Left lung (tissue), 10 donors: ENCODE results near the gene IFTAP. TPM values are rescaled to one million over a fixed set of nuclear protein-coding genes. Genes with fewer than 3 reads are reported as not detected.

Experiments used
- ATAC-seq: fragments of 200-7000 bp; cut with Tn5 transposase; one replicate; pipeline ENCODE4 v1.9.1; 2020; ENCODE audit warnings: moderate library complexity
- DNase-seq, 4 donors: peaks; one replicate each; pipeline ENCODE4 v3.0.0-alpha.2; 2013 to 2020
- H3K27ac ChIP-seq, 2 donors: fragments of 200-600 bp; sonication (generic) in 1 of 2; one replicate each; pipeline versions ENCODE4 v1.5.0 to v1.8.0; 2020 to 2021
- H3K27me3 ChIP-seq, 2 donors: fragments of 200-600 bp; sonication (generic) in 1 of 2; one replicate each; pipeline versions ENCODE4 v1.5.0 to v1.8.0; 2020 to 2021
- H3K36me3 ChIP-seq, 2 donors: fragments of 200-600 bp; sonication (generic) in 1 of 2; one replicate each; pipeline versions ENCODE4 v1.5.0 to v1.8.0; 2020 to 2021
- H3K4me1 ChIP-seq, 2 donors: fragments of 200-600 bp; one replicate each; pipeline ENCODE4 v1.8.0; 2021
- H3K4me3 ChIP-seq, 2 donors: fragments of 200-600 bp; sonication (generic) in 1 of 2; one replicate each; pipeline versions ENCODE4 v1.5.0 to v1.8.0; 2020 to 2021; ENCODE audit warnings: mild to moderate bottlenecking in 1 of 2
- H3K9me3 ChIP-seq, 2 donors: fragments of 200-600 bp; sonication (generic) in 1 of 2; one replicate each; pipeline versions ENCODE4 v1.5.0 to v1.8.0; 2020 to 2021
- CTCF ChIP-seq, 2 donors: fragments of 200-600 bp; sonication (generic) in 1 of 2; IDR thresholded peaks; one replicate each; pipeline versions ENCODE4 v1.5.0 to v1.8.0; 2021; ENCODE audit warnings: antibody characterized with exemption in 2 of 2
- intact Hi-C, 2 donors: fragments of 100-400 bp; cut with DNase I; formaldehyde crosslinking; loops; one replicate each; pipeline versions ENCODE4 v1.11.2 to v1.14.2; 2022
- polyA plus RNA-seq, 6 donors: library from polyadenylated mRNA; unstranded; fragments of 120-200 nt; gene quantifications; one replicate each; pipeline ENCODE4 v1.2.1, GENCODE V29; 2013; ENCODE audit not compliant: insufficient read length in 6 of 6
- total RNA-seq, 2 donors: library from RNA; stranded (reverse); fragmentation: NEBNext Ultra II Directional; extraction: Animal tissue kit (Norgen Biotek cat#: 25700); gene quantifications; one replicate each; pipeline ENCODE4 v1.2.1, GENCODE V29; 2021
- donor health status: DM: no; HTN: yes; CAD: no.
- donor health status: DM: no; HTN: no; CAD: no.

The IFTAP gene
- total and polyA plus RNA-seq, 8 donors = 11.8 to 53.9 (median 48.4) TPM

GRCh38 chr11:36601155-36601554 lies 6.9 kb downstream of the IFTAP start:
- no peak overlapping the region for H3K4me3 ChIP-seq
- ATAC-seq = no peak
- intact Hi-C loops = no loop called here
- TF ChIP-seq CTCF (IDR thresholded peaks at IDR 0.05) = no peak
- no peaks in the 10 kb centered on the region for H3K9me3 ChIP-seq
- peaks cover 0 to 5% of the 10 kb centered on the region in 2 donors for H3K4me1 ChIP-seq
- no peak for DNase-seq
- no peaks in the 10 kb centered on the region for H3K27me3 ChIP-seq
- no peak overlapping the region for H3K27ac ChIP-seq
- H3K36me3 ChIP-seq = no peaks in the 10 kb centered on the region

- no peaks in the 10 kb centered on the region for H3K9me3 ChIP-seq
- H3K4me3 ChIP-seq = no peak overlapping the region
- no peak for TF ChIP-seq CTCF (IDR thresholded peaks at IDR 0.05)
- H3K27me3 ChIP-seq = no peaks in the 10 kb centered on the region
- intact Hi-C loops = no loop called here
- DNase-seq (no peak), ATAC-seq (no peak)
- peaks cover 0 to 5% of the 10 kb centered on the region in 2 donors for H3K4me1 ChIP-seq
- no peak overlapping the region for H3K27ac ChIP-seq
- no peaks in the 10 kb centered on the region for H3K36me3 ChIP-seq
Measured at GRCh38 chr11:36602135-36602534, 7.8 kb downstream of the IFTAP start.

- Histone ChIP-seq H3K4me3 (no peak overlapping the region), H3K9me3 (no peaks in the 10 kb centered on the region), H3K27me3 (no peaks in the 10 kb centered on the region), H3K4me1 (peaks cover 0 to 5% of the 10 kb centered on the region in 2 donors), H3K27ac (no peak overlapping the region), H3K36me3 (no peaks in the 10 kb centered on the region)
- ATAC-seq = no peak
- no peak for DNase-seq
- no peak for TF ChIP-seq CTCF (IDR thresholded peaks at IDR 0.05)
- intact Hi-C loops = no loop called here
Measured at GRCh38 chr11:36605221-36606216, 11.2 kb downstream of the IFTAP start.

- TF ChIP-seq CTCF (IDR thresholded peaks at IDR 0.05) = no peak
- Histone ChIP-seq H3K4me1 (no peaks in the 10 kb centered on the region), H3K27ac (no peak overlapping the region), H3K27me3 (no peaks in the 10 kb centered on the region), H3K9me3 (no peaks in the 10 kb centered on the region), H3K4me3 (no peak overlapping the region), H3K36me3 (no peaks in the 10 kb centered on the region)
- intact Hi-C loops = no loop called here
- ATAC-seq (no peak), DNase-seq (no peak)
Measured at GRCh38 chr11:36608491-36609199, 14.3 kb downstream of the IFTAP start.

GRCh38 chr11:36609383-36609782 lies 15.1 kb downstream of the IFTAP start:
- ATAC-seq (no peak), DNase-seq (no peak)
- Histone ChIP-seq H3K27me3 (no peaks in the 10 kb centered on the region), H3K36me3 (no peaks in the 10 kb centered on the region), H3K27ac (no peak overlapping the region), H3K4me3 (no peak overlapping the region), H3K4me1 (no peaks in the 10 kb centered on the region), H3K9me3 (no peaks in the 10 kb centered on the region)
- no peak for TF ChIP-seq CTCF (IDR thresholded peaks at IDR 0.05)
- intact Hi-C loops = no loop called here
